GM21447 (cell line): Measurements from ENCODE around the gene ZNF655.
"Not testable (repeated sequence)": the region's sequence is repeated elsewhere in the genome, so short reads cannot be mapped to it uniquely, and the experiment has no call there.

Source experiments
- ATAC-seq: cut with Tn5 transposase; IDR thresholded peaks from one replicate; pipeline ENCODE4 v1.9.1; 2021; ENCODE audit not compliant: unreplicated experiment

Gene ZNF655

GRCh38 chr7:99558306-99559174 lies at the start of gene ZNF655:
TSS of gene ZNF655 (plus strand) at chr7:99558642. CDS start at chr7:99560560, 1,918 bp downstream.
- ATAC-seq, result peak; percentile 73

GRCh38 chr7:99514050-99514449 lies 44.4 kb upstream of the ZNF655 start:
- no peak for ATAC-seq

GRCh38 chr7:99521399-99521798 lies 37.0 kb upstream of the ZNF655 start:
- no peak for ATAC-seq

- ATAC-seq, result no peak
These were observed 32.6 kb upstream of the ZNF655 start for GRCh38 chr7:99525713-99526440.

GRCh38 chr7:99531354-99531765 lies 27.1 kb upstream of the ZNF655 start:
- ATAC-seq, result no peak

- ATAC-seq, result no peak
These were observed 22.8 kb upstream of the ZNF655 start for GRCh38 chr7:99535667-99536066.

- no peak for ATAC-seq
These were observed 19.1 kb upstream of the ZNF655 start for GRCh38 chr7:99539213-99539811.

GRCh38 chr7:99540542-99540941 lies 17.9 kb upstream of the ZNF655 start:
- ATAC-seq, result no peak

GRCh38 chr7:99541212-99541611 lies 17.2 kb upstream of the ZNF655 start:
- ATAC-seq, result no peak

- ATAC-seq, result no peak
These were observed 15.3 kb upstream of the ZNF655 start for GRCh38 chr7:99543081-99543671.

- ATAC-seq, result no peak
These were observed 14.5 kb upstream of the ZNF655 start for GRCh38 chr7:99543916-99544315.

GRCh38 chr7:99545308-99545707 lies 13.1 kb upstream of the ZNF655 start:
- not testable (repeated sequence) for ATAC-seq

- ATAC-seq, result not testable (repeated sequence)
These were observed 8.9 kb upstream of the ZNF655 start for GRCh38 chr7:99549545-99549944.

GRCh38 chr7:99551334-99551733 lies 7.1 kb upstream of the ZNF655 start:
- ATAC-seq, result no peak

- ATAC-seq, result peak; percentile 98
These were observed 6.5 kb upstream of the ZNF655 start, which contains the start of gene FAM200A for GRCh38 chr7:99551767-99552463. TSS of gene FAM200A (minus strand) at chr7:99552114. CDS start at chr7:99548407, 3,707 bp downstream.

- no peak for ATAC-seq
These were observed 5.4 kb upstream of the ZNF655 start for GRCh38 chr7:99553039-99553438.

GRCh38 chr7:99554939-99555338 lies 3.5 kb upstream of the ZNF655 start:
- ATAC-seq, result no peak

GRCh38 chr7:99557196-99557607 lies 1.2 kb upstream of the ZNF655 start:
- no peak for ATAC-seq

- ATAC-seq, result peak; percentile 49
These were observed 519 bp upstream of the ZNF655 start for GRCh38 chr7:99557940-99558305.

GRCh38 chr7:99559175-99559915 lies 903 bp downstream of the ZNF655 start:
- ATAC-seq, result peak; percentile 18
